Transverse colon (tissue), 4 donors: Measurements from ENCODE around the gene OCRL. TPM values are rescaled to one million over a fixed set of nuclear protein-coding genes. Genes with fewer than 3 reads are reported as not detected.

ENCODE experiments used
- DNase-seq: peaks from one replicate; pipeline ENCODE4 v3.0.0-alpha.2; 2019
- H3K27ac ChIP-seq, 4 donors: fragments of 200-600 bp; sonication (generic); 2 replicates each; pipeline ENCODE4 v1.5.1; 2016 to 2018; ENCODE audit warnings: inconsistent platforms in 4 of 4
- H3K27me3 ChIP-seq: fragments of 200-600 bp; sonication (generic); 2 replicates; pipeline ENCODE4 v1.5.1; 2017; ENCODE audit warnings: inconsistent platforms
- H3K36me3 ChIP-seq, 4 donors: fragments of 200-600 bp; sonication (generic); 2 replicates each; pipeline ENCODE4 v1.5.1; 2017 to 2019; ENCODE audit warnings: inconsistent platforms in 4 of 4
- H3K4me1 ChIP-seq, 4 donors: fragments of 200-600 bp; sonication (generic); 2 replicates each; pipeline ENCODE4 v1.5.1; 2017 to 2020; ENCODE audit warnings: inconsistent platforms in 4 of 4
- H3K4me3 ChIP-seq, 4 donors: fragments of 200-600 bp; sonication (generic); 1 replicate in 1 of 4; 2 replicates in 3 of 4; pipeline versions ENCODE4 v1.5.1 to v1.6.1; 2017 to 2019; ENCODE audit warnings: inconsistent platforms in 4 of 4
- H3K9me3 ChIP-seq, 2 donors: fragments of 200-600 bp; sonication (generic); 2 replicates each; pipeline ENCODE4 v1.5.1; 2017 to 2019; ENCODE audit warnings: inconsistent platforms in 2 of 2
- CTCF ChIP-seq, 5 experiments: fragments of 200-600 bp in 3 of 5; fragments of 450-650 bp in 2 of 5; sonication (generic) in 3 of 5; IDR thresholded peaks; 1 replicate in 2 of 5; 2 replicates in 3 of 5; pipeline ENCODE4 v1.5.1; 2016 to 2017; ENCODE audit warnings: antibody characterized with exemption in 5 of 5, inconsistent platforms in 3 of 5, mild to moderate bottlenecking in 2 of 5, moderate library complexity in 1 of 5
- EP300 ChIP-seq: sonication (generic); formaldehyde crosslinking; IDR thresholded peaks from one replicate; pipeline ENCODE4 v1.6.1; 2017; ENCODE audit warnings: antibody characterized with exemption, low read depth
- POLR2A ChIP-seq: fragments of 450-650 bp; IDR thresholded peaks from one replicate; pipeline ENCODE4 v1.6.1; 2016; ENCODE audit warnings: antibody characterized with exemption, mild to moderate bottlenecking, moderate library complexity
- POLR2AphosphoS5 ChIP-seq, 3 donors: sonication (generic); formaldehyde crosslinking; IDR thresholded peaks; one replicate each; pipeline ENCODE4 v1.6.1; 2016; ENCODE audit warnings: antibody characterized with exemption in 3 of 3
- WGBS, 2 donors: methylation state at CpG; one replicate each; pipeline ENCODE4 v1.1.5; 2018; ENCODE audit warnings: low coverage in 1 of 2; 5-methylcytosine and 5-hydroxymethylcytosine counted together
- in situ Hi-C, 4 donors: fragments of 200-750 bp; cut with MboI; loops; one replicate each; pipeline versions ENCODE4 v1.15.0 to v1.15.1; 2017; ENCODE audit warnings: low sequenced_read_pairs in 3 of 4, low pct_ligation_motif_present in 1 of 4, low pct_unique_long_range_greater_than_20kb in 1 of 4
- intact Hi-C: fragments of 100-400 bp; cut with DNase I; formaldehyde crosslinking; loops from one replicate; pipeline ENCODE4 v1.15.1; 2023; ENCODE audit warnings: low total_unique reads
- total RNA-seq, 4 donors: library from RNA; depleted of rRNA; stranded (reverse); fragments of >200 nt; gene quantifications; one replicate each; pipeline ENCODE4 v1.1.0, GENCODE V29; 2016

The OCRL gene
- total RNA-seq, 4 donors from 2014 or later = 14.2 to 27.9 (median 20.0) TPM

- H3K27me3 ChIP-seq = no peaks in the 10 kb centered on the region
- intact Hi-C loops (no loop called here), in situ Hi-C loops (no loop called here)
- H3K36me3 ChIP-seq = peaks cover 0 to 3% (median 0%) of the 10 kb centered on the region in 4 donors
- no peak for TF ChIP-seq POLR2AphosphoS5 (IDR thresholded peaks at IDR 0.05)
- TF ChIP-seq POLR2A = no peak
- no peak for TF ChIP-seq EP300
- no peak for TF ChIP-seq CTCF (IDR thresholded peaks at IDR 0.05)
- DNase-seq = no peak
- H3K4me3 ChIP-seq = no peak overlapping the region
- no peak overlapping the region for H3K27ac ChIP-seq
- H3K9me3 ChIP-seq = no peaks in the 10 kb centered on the region
- H3K4me1 ChIP-seq = no peaks in the 10 kb centered on the region
- WGBS, 2 donors = 70 to 77% methylated on average over 2 of the region's 2 CpGs
Measured at GRCh38 chrX:129574214-129574613, 34.2 kb downstream of the OCRL start.

GRCh38 chrX:129576539-129576938 lies 36.5 kb downstream of the OCRL start:
- WGBS, 2 donors = 61% methylated on average over 3 of the region's 3 CpGs; no CpG with 5 or more reads in 1 of the 2 donors
- Histone ChIP-seq H3K36me3 (peaks cover 0 to 3% (median 0%) of the 10 kb centered on the region in 4 donors), H3K4me3 (no peak overlapping the region), H3K27me3 (no peaks in the 10 kb centered on the region), H3K4me1 (no peaks in the 10 kb centered on the region), H3K27ac (no peak overlapping the region), H3K9me3 (no peaks in the 10 kb centered on the region)
- intact Hi-C loops (no loop called here), in situ Hi-C loops (loop anchor here in 1 of 4 donors (25.0 kb wide), 1 partner anchor 486 kb away; no protein-coding TSS in a partner anchor)
- DNase-seq = no peak
- TF ChIP-seq CTCF (IDR thresholded peaks at IDR 0.05) = no peak
- no peak for TF ChIP-seq EP300
- no peak for TF ChIP-seq POLR2AphosphoS5 (IDR thresholded peaks at IDR 0.05)
- TF ChIP-seq POLR2A = no peak

GRCh38 chrX:129577473-129577872 lies 37.4 kb downstream of the OCRL start:
- peaks cover 0 to 3% (median 0%) of the 10 kb centered on the region in 4 donors for H3K36me3 ChIP-seq
- no peaks in the 10 kb centered on the region for H3K4me1 ChIP-seq
- WGBS, 2 donors = 60 to 66% methylated on average over 1 to 5 of the region's 5 CpGs
- in situ Hi-C loops (loop anchor here in 1 of 4 donors (25.0 kb wide), 1 partner anchor 485 kb away; no protein-coding TSS in a partner anchor), intact Hi-C loops (no loop called here)
- H3K27me3 ChIP-seq = no peaks in the 10 kb centered on the region
- no peak overlapping the region for H3K4me3 ChIP-seq
- no peaks in the 10 kb centered on the region for H3K9me3 ChIP-seq
- no peak for TF ChIP-seq POLR2AphosphoS5 (IDR thresholded peaks at IDR 0.05)
- TF ChIP-seq POLR2A = no peak
- TF ChIP-seq EP300 = no peak
- TF ChIP-seq CTCF (IDR thresholded peaks at IDR 0.05) = no peak
- no peak overlapping the region for H3K27ac ChIP-seq
- no peak for DNase-seq

GRCh38 chrX:129577877-129578276 lies 37.8 kb downstream of the OCRL start:
- H3K9me3 ChIP-seq = no peaks in the 10 kb centered on the region
- no peak for TF ChIP-seq CTCF (IDR thresholded peaks at IDR 0.05)
- no peak for TF ChIP-seq EP300
- no peak for TF ChIP-seq POLR2A
- no peak for TF ChIP-seq POLR2AphosphoS5 (IDR thresholded peaks at IDR 0.05)
- 67% methylated on average over 1 of the region's 1 CpG; no CpG with 5 or more reads in 1 of the 2 donors for WGBS, 2 donors
- peaks cover 0 to 3% (median 0%) of the 10 kb centered on the region in 4 donors for H3K36me3 ChIP-seq
- H3K27ac ChIP-seq = no peak overlapping the region
- intact Hi-C loops (no loop called here), in situ Hi-C loops (loop anchor here in 1 of 4 donors (25.0 kb wide), 1 partner anchor 484 kb away; no protein-coding TSS in a partner anchor)
- H3K4me3 ChIP-seq = no peak overlapping the region
- H3K4me1 ChIP-seq = no peaks in the 10 kb centered on the region
- no peaks in the 10 kb centered on the region for H3K27me3 ChIP-seq
- DNase-seq = no peak
